ENCODE data around the gene ZNRF3.

- no peak for TF ChIP-seq CTCF (IDR thresholded peaks at IDR 0.05)
- no peak for TF ChIP-seq EZH2 (IDR thresholded peaks at IDR 0.05; ENCODE audit: borderline replicate concordance, insufficient read depth, low read depth, low read length, poor library complexity, severe bottlenecking)
Observed at GRCh38 chr22:29054251-29054767, 170.9 kb downstream of the ZNRF3 start.
